ENCODE results near the gene TTLL6.

Gene TTLL6

DNA sequence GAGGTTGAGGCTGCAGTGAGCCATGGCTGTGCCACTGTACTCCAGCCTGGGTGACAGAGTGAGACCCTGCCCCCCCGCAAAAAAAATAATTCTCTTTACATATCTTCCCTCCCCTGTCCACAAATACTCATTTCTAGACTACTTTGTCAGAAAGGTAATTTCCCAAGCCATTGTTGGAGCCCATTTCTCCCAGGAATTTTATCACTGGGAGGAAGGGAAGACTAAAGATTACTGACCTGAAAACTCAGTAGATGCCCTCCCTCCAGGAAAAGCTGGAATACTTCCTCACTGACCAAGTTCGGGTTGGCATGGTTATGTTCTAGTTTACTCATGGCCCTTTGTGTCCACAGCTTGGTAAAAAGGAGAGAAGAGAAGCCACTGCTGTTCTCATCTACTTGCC is 17.9 kb upstream of the TTLL6 start (continued):
- TF ChIP-seq, protein P1, sequence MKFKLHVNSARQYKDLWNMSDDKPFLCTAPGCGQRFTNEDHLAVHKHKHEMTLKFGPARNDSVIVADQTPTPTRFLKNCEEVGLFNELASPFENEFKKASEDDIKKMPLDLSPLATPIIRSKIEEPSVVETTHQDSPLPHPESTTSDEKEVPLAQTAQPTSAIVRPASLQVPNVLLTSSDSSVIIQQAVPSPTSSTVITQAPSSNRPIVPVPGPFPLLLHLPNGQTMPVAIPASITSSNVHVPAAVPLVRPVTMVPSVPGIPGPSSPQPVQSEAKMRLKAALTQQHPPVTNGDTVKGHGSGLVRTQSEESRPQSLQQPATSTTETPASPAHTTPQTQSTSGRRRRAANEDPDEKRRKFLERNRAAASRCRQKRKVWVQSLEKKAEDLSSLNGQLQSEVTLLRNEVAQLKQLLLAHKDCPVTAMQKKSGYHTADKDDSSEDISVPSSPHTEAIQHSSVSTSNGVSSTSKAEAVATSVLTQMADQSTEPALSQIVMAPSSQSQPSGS (tag by site-specific recombination; IDR thresholded peaks at IDR 0.05; ENCODE audit: low read depth): no peak
- TF ChIP-seq, protein P2, sequence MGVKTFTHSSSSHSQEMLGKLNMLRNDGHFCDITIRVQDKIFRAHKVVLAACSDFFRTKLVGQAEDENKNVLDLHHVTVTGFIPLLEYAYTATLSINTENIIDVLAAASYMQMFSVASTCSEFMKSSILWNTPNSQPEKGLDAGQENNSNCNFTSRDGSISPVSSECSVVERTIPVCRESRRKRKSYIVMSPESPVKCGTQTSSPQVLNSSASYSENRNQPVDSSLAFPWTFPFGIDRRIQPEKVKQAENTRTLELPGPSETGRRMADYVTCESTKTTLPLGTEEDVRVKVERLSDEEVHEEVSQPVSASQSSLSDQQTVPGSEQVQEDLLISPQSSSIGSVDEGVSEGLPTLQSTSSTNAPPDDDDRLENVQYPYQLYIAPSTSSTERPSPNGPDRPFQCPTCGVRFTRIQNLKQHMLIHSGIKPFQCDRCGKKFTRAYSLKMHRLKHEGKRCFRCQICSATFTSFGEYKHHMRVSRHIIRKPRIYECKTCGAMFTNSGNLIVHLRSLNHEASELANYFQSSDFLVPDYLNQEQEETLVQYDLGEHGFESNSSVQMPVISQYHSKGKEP (tag by site-specific recombination; IDR thresholded peaks at IDR 0.05): no peak

DNA sequence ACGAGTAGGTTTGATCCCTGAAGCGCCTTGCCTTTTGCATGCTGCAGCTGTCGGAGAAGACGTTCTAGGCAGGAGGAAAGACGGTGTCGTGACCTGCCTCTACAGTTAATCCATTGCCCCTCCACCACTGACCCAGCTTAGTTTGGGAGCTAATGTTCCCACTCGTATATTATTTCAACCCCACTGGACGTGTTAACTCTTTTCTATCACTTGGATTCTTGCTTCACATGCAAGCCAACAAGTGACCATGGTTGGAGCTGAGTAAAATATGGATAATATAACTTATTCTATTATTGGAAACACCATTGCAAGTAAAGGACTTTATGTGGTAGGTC is 14.5 kb upstream of the TTLL6 start:
- Histone ChIP-seq H3K27ac (ENCODE audit: extremely low read depth, low read depth, low read length) (peak overlapping the region; percentile 56; the same call in 1 of the 2 replicates), H3K9me3 (ENCODE audit: control insufficient read depth, insufficient read depth, low read depth, low read length) (no peaks in the 10 kb centered on the region), H3K36me3 (ENCODE audit: control insufficient read depth in 2 of 2, insufficient read depth in 1 of 2, low read length in 2 of 2) (peaks cover 0 to 5% of the 10 kb centered on the region in 2 experiments; a peak in 1 of 3 replicates), H3K4me1 (ENCODE audit: control insufficient read depth, insufficient read depth, low read length) (0 out of 2 replicates have a peak, but pooled peaks cover 2% of the 10 kb centered on the region), H3K4me3 (ENCODE audit: low read depth, low read length) (peak overlapping the region; percentile 74)
- TF ChIP-seq ZSCAN16 (tag by site-specific recombination; IDR thresholded peaks at IDR 0.05): no peak
- TF ChIP-seq ZNF768 (tag by site-specific recombination; IDR thresholded peaks at IDR 0.05): no peak
- TF ChIP-seq ZEB2 (tag by site-specific recombination; IDR thresholded peaks at IDR 0.05): no peak
- TF ChIP-seq, protein P3, sequence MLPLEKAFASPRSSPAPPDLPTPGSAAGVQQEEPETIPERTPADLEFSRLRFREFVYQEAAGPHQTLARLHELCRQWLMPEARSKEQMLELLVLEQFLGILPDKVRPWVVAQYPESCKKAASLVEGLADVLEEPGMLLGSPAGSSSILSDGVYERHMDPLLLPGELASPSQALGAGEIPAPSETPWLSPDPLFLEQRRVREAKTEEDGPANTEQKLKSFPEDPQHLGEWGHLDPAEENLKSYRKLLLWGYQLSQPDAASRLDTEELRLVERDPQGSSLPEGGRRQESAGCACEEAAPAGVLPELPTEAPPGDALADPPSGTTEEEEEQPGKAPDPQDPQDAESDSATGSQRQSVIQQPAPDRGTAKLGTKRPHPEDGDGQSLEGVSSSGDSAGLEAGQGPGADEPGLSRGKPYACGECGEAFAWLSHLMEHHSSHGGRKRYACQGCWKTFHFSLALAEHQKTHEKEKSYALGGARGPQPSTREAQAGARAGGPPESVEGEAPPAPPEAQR (tag by site-specific recombination; IDR thresholded peaks at IDR 0.05): no peak
- TF ChIP-seq ZNF354C (tag by site-specific recombination; IDR thresholded peaks at IDR 0.05; ENCODE audit: borderline replicate concordance, low read depth): no peak
- no peak for TF ChIP-seq ZNF558 (tag by site-specific recombination; IDR thresholded peaks at IDR 0.05)
- TF ChIP-seq ZNF830 (tag by site-specific recombination; IDR thresholded peaks at IDR 0.05; ENCODE audit: low read depth): no peak
- TF ChIP-seq ZNF146 (tag by site-specific recombination; IDR thresholded peaks at IDR 0.05): peak; percentile 82
- TF ChIP-seq RBAK (tag by site-specific recombination; IDR thresholded peaks at IDR 0.05): no peak
- POLR2A ChIA-PET: interaction anchor here (0.6 to 1.2 kb wide), 4 partner anchors 16 to 185 kb away, joined by 3 to 5 read pairs (median 4); partner anchors contain the start of gene ATP5MC1
- CTCF ChIA-PET: interaction anchor here (0.6 to 1.4 kb wide), 5 partner anchors 11 to 160 kb away, joined by 3 to 11 read pairs (median 3); no protein-coding TSS in a partner anchor

DNA sequence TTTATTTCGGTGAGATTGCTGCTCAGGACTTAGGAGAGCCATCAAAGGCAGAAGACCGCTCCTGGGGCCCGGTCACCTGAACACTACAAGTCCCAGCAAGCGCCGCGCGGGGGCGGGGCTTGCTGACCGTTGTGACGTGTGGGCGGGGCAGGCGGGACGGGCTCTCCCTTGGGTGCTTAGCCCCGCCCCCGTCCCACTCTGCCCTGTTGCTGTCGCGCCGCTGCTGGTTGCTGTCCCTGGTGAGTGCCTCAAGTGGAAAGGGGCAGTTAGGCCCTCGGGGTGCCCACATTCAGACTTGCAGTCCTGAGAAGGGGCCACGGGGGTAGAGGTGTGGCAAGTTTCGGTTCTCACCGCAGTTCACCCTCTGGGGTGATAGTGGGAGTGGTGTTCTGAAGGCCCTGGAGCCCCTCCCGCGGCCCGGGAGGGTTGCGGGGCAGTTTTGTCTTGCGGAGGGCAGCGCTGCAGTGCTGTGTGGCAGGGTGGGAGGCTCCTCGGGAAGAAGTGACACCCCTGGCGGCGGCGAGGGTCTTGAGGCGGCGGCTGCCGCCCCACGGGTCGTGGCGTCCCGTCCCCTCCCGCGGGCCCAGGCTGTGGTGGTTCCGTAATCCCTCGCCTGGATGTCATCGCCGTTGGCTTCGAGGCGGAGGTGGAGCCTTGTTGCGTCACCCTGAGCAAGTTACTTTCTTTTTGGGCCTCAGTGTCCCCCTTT is 14.0 kb upstream of the TTLL6 start, which contains the start of gene CALCOCO2:
TSS of gene CALCOCO2 (plus strand) at position 196 of the 709 bp plus-strand sequence. CDS start 10,673 bp downstream, outside the sequence.
- Histone ChIP-seq H3K27ac (ENCODE audit: extremely low read depth, low read depth, low read length) (peak within 1 kb of the TSS; percentile 56; the same call in 1 of the 2 replicates), H3K4me1 (ENCODE audit: control insufficient read depth, insufficient read depth, low read length) (no peaks in the 10 kb centered on the region), H3K36me3 (ENCODE audit: control insufficient read depth in 2 of 2, insufficient read depth in 1 of 2, low read length in 2 of 2) (peaks cover 0 to 4% of the 10 kb centered on the region in 2 experiments; a peak in 1 of 3 replicates), H3K4me3 (ENCODE audit: low read depth, low read length) (peak within 1 kb of the TSS; percentile 74), H3K9me3 (ENCODE audit: control insufficient read depth, insufficient read depth, low read depth, low read length) (no peaks in the 10 kb centered on the region)
- POLR2A ChIA-PET: interaction anchor here (1.0 to 1.2 kb wide), 3 partner anchors 15 to 61 kb away, joined by 3 to 5 read pairs (median 4); partner anchors contain the start of gene ATP5MC1
- CTCF ChIA-PET: interaction anchor here (0.9 to 1.5 kb wide), 6 partner anchors 8 to 159 kb away, joined by 3 to 11 read pairs (median 4); no protein-coding TSS in a partner anchor
- no peak for TF ChIP-seq ZNF114 (tag by site-specific recombination; IDR thresholded peaks at IDR 0.05)
- TF ChIP-seq TCF7L2 (IDR thresholded peaks at IDR 0.05; ENCODE audit: borderline replicate concordance, low read depth, low read length): peak; percentile 77; the same call in 1 of the 2 replicates
- peak; percentile 79; the same call in 1 of the 2 replicates for TF ChIP-seq KLF16 (tag by site-specific recombination; IDR thresholded peaks at IDR 0.05)
- peak; percentile 97 for TF ChIP-seq ZNF335 (tag by site-specific recombination; conservative IDR thresholded peaks at IDR 0.05)
- TF ChIP-seq ZXDB (tag by site-specific recombination; IDR thresholded peaks at IDR 0.05): peak; percentile 80
- TF ChIP-seq ZNF175 (tag by site-specific recombination; IDR thresholded peaks at IDR 0.05): no peak
- TF ChIP-seq ZSCAN5A (tag by site-specific recombination; IDR thresholded peaks at IDR 0.05): no peak
- peak; percentile 78 for TF ChIP-seq ZIC2 (tag by site-specific recombination; IDR thresholded peaks at IDR 0.05)
- peak; percentile 87 for TF ChIP-seq ZFHX2 (tag by site-specific recombination; conservative IDR thresholded peaks at IDR 0.05)
- TF ChIP-seq ZNF521 (tag by site-specific recombination; IDR thresholded peaks at IDR 0.05): no peak
- peak; percentile 98 for TF ChIP-seq KLF9 (tag by site-specific recombination; IDR thresholded peaks at IDR 0.05; ENCODE audit: low read depth)
- TF ChIP-seq ZBTB8A (tag by site-specific recombination; IDR thresholded peaks at IDR 0.05): 0 out of 2 replicates have a peak, but pooled peaks have one; percentile 48
- no peak for TF ChIP-seq HOXA7 (CRISPR knock-in tag; IDR thresholded peaks at IDR 0.05; ENCODE audit: borderline replicate concordance)
- peak; percentile 84 for TF ChIP-seq ZNF76 (tag by site-specific recombination; IDR thresholded peaks at IDR 0.05; ENCODE audit: borderline replicate concordance, low read depth)
- TF ChIP-seq ZNF121 (tag by site-specific recombination; IDR thresholded peaks at IDR 0.05): peak; percentile 94
- TF ChIP-seq TRIM28 (IDR thresholded peaks at IDR 0.05; ENCODE audit: borderline replicate concordance, low read length): no peak

Data from HEK293 (cell line).